ENCODE data around the gene ZFAND2A.

Gene ZFAND2A

DNA sequence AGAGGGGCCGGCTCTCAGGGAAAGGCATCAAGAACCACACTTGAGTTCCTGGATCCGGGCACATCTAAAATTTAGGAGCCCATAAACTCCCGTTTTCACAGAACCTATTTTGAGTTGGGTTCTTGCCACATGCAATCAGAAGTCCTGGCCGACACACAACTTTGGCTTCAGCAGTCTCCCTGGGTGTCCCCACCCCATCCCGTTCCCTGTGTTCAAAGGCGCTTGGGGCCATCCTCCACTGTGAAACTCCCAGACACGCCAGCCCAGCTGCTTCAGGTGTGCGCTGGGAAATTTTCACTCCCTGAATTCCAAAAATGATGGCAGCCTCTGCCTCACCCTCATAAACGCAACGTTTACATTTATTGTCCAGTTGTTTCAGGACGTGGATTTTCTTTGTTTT, 8.4 kb upstream of the ZFAND2A start:
- TF ChIP-seq ZNF70 (CRISPR knock-in tag; IDR thresholded peaks at IDR 0.05) = no peak
- no peak for TF ChIP-seq BACH2 (CRISPR knock-in tag; IDR thresholded peaks at IDR 0.05; ENCODE audit: borderline replicate concordance)
- no peak for TF ChIP-seq ESRRG (CRISPR knock-in tag; IDR thresholded peaks at IDR 0.05)
- no peak for TF ChIP-seq ZFP30 (CRISPR knock-in tag; IDR thresholded peaks at IDR 0.05)
- no peak for TF ChIP-seq ZNF565 (CRISPR knock-in tag; conservative IDR thresholded peaks at IDR 0.05; ENCODE audit: low read depth)
- TF ChIP-seq SNAI2 (CRISPR knock-in tag; IDR thresholded peaks at IDR 0.05) = no peak
- no peak for TF ChIP-seq ZC3H10 (CRISPR knock-in tag; IDR thresholded peaks at IDR 0.05)
- TF ChIP-seq ZNF8 (CRISPR knock-in tag; IDR thresholded peaks at IDR 0.05) = no peak
- TF ChIP-seq CSDC2 (CRISPR knock-in tag; IDR thresholded peaks at IDR 0.05) = no peak
- TF ChIP-seq OSR1 (CRISPR knock-in tag; IDR thresholded peaks at IDR 0.05) = no peak
- no peak for TF ChIP-seq CREB5 (CRISPR knock-in tag; IDR thresholded peaks at IDR 0.05; ENCODE audit: low read depth)
- no peak for ATAC-seq

DNA sequence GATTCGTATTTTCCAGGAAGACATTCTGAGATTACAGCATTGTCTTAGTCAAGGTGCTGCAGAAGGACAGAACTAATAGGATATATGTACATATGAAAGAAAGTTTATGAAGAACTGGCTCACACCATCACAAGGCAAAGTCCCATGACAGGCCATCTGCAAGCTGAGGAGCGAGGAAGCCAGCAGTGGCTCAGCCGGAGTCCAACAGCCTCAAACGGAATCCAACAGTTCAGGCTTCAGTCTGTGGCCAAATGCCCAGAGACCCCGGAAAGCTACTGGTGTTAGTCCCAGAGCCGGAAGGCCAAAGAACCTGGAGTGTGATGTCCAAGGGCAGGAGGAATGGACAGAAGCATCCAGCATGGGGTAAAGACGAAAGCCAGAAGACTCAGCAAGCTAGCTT, 4.4 kb upstream of the ZFAND2A start:
- ATAC-seq = no peak
- TF ChIP-seq CREB5 (CRISPR knock-in tag; IDR thresholded peaks at IDR 0.05; ENCODE audit: low read depth) (no peak), PPARA (CRISPR knock-in tag; IDR thresholded peaks at IDR 0.05; ENCODE audit: borderline replicate concordance) (no peak), ZFP30 (CRISPR knock-in tag; IDR thresholded peaks at IDR 0.05) (no peak), ZNF565 (CRISPR knock-in tag; conservative IDR thresholded peaks at IDR 0.05; ENCODE audit: low read depth) (no peak), GLIS3 (CRISPR knock-in tag; IDR thresholded peaks at IDR 0.05) (no peak), CSDC2 (CRISPR knock-in tag; IDR thresholded peaks at IDR 0.05) (no peak), CSRNP3 (CRISPR knock-in tag; IDR thresholded peaks at IDR 0.05) (no peak), ZC3H10 (CRISPR knock-in tag; IDR thresholded peaks at IDR 0.05) (no peak), POU6F1 (CRISPR knock-in tag; IDR thresholded peaks at IDR 0.05; ENCODE audit: borderline replicate concordance, low read depth) (no peak), ISL1 (CRISPR knock-in tag; IDR thresholded peaks at IDR 0.05) (no peak), ZFP3 (CRISPR knock-in tag; IDR thresholded peaks at IDR 0.05) (no peak), OSR1 (CRISPR knock-in tag; IDR thresholded peaks at IDR 0.05) (no peak), BACH2 (CRISPR knock-in tag; IDR thresholded peaks at IDR 0.05; ENCODE audit: borderline replicate concordance) (no peak), TSHZ2 (CRISPR knock-in tag; IDR thresholded peaks at IDR 0.05) (no peak), ZNF70 (CRISPR knock-in tag; IDR thresholded peaks at IDR 0.05) (no peak), SNAI2 (CRISPR knock-in tag; IDR thresholded peaks at IDR 0.05) (no peak), ZNF8 (CRISPR knock-in tag; IDR thresholded peaks at IDR 0.05) (no peak), TOX (CRISPR knock-in tag; IDR thresholded peaks at IDR 0.05; ENCODE audit: borderline replicate concordance) (no peak)
- TF ChIP-seq, protein P1, sequence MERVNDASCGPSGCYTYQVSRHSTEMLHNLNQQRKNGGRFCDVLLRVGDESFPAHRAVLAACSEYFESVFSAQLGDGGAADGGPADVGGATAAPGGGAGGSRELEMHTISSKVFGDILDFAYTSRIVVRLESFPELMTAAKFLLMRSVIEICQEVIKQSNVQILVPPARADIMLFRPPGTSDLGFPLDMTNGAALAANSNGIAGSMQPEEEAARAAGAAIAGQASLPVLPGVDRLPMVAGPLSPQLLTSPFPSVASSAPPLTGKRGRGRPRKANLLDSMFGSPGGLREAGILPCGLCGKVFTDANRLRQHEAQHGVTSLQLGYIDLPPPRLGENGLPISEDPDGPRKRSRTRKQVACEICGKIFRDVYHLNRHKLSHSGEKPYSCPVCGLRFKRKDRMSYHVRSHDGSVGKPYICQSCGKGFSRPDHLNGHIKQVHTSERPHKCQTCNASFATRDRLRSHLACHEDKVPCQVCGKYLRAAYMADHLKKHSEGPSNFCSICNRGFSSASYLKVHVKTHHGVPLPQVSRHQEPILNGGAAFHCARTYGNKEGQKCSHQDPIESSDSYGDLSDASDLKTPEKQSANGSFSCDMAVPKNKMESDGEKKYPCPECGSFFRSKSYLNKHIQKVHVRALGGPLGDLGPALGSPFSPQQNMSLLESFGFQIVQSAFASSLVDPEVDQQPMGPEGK (CRISPR knock-in tag; IDR thresholded peaks at IDR 0.05; ENCODE audit: borderline replicate concordance) = no peak
